ENCODE data around the gene FAM237B.

Gene FAM237B

DNA sequence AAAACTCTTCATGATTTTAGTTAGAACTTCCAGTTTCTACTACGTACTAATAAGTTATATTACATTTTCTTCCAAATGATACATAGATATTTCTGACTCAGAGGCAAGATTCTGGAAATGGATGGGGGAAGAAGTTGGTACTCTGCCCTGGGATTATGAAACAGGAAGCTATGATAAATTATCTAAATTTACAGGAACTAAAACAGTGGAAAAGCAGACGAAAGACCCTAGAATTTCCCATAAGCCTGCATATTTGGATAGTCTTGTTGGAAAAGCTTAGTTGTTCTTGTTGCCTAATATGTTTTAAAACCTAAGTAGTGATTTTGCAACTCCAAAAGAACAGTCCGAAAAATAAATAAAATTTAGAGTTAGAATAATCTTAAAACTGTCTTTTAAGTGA is 54.3 kb downstream of the FAM237B start:
- Histone ChIP-seq H3K4me1 (ENCODE audit: control insufficient read depth, low read length) (no peaks in the 10 kb centered on the region), H3F3A (ENCODE audit: control insufficient read depth, insufficient read depth) (no peaks in the 10 kb centered on the region), H3K4me3 (ENCODE audit: low read length) (no peak overlapping the region), H3K27me3 (ENCODE audit: control insufficient read depth, low read length) (peaks cover 7% of the 10 kb centered on the region), H3K9me2 (replicated peaks; ENCODE audit: control insufficient read depth, low read length) (no peaks in the 10 kb centered on the region), H3K9me3 (ENCODE audit: control insufficient read depth, insufficient read depth, low read length) (no peaks in the 10 kb centered on the region), H3K27ac (ENCODE audit: low read depth, low read length) (no peak overlapping the region), H3K4me2 (ENCODE audit: low read length) (no peak overlapping the region), H3K79me2 (ENCODE audit: control insufficient read depth, low read length) (no peaks in the 10 kb centered on the region), H3K36me3 (ENCODE audit: control insufficient read depth, low read length) (no peaks in the 10 kb centered on the region), H4K20me1 (ENCODE audit: control insufficient read depth, insufficient read depth, low read depth, low read length) (no peaks in the 10 kb centered on the region)
- TF ChIP-seq, protein P1, sequence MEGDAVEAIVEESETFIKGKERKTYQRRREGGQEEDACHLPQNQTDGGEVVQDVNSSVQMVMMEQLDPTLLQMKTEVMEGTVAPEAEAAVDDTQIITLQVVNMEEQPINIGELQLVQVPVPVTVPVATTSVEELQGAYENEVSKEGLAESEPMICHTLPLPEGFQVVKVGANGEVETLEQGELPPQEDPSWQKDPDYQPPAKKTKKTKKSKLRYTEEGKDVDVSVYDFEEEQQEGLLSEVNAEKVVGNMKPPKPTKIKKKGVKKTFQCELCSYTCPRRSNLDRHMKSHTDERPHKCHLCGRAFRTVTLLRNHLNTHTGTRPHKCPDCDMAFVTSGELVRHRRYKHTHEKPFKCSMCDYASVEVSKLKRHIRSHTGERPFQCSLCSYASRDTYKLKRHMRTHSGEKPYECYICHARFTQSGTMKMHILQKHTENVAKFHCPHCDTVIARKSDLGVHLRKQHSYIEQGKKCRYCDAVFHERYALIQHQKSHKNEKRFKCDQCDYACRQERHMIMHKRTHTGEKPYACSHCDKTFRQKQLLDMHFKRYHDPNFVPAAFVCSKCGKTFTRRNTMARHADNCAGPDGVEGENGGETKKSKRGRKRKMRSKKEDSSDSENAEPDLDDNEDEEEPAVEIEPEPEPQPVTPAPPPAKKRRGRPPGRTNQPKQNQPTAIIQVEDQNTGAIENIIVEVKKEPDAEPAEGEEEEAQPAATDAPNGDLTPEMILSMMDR (IDR thresholded peaks at IDR 0.05; ENCODE audit: low read depth, low read length, poor library complexity, severe bottlenecking): no peak
- TF ChIP-seq EZH2phosphoT487 (IDR thresholded peaks at IDR 0.05; ENCODE audit: borderline replicate concordance, low read length): no peak
